Right ventricle myocardium superior (tissue), 1 donor: Measurements from ENCODE around the gene RBP3. TPM values are rescaled to one million over a fixed set of nuclear protein-coding genes. Genes with fewer than 3 reads are reported as not detected.
A peak's percentile ranks its signal among the peaks of the same experiment; 100 is the strongest.

Experiments
- ATAC-seq: fragments of 200-7000 bp; cut with Tn5 transposase; one replicate; pipeline ENCODE4 v1.9.1; 2020; ENCODE audit warnings: mild to moderate bottlenecking; ENCODE audit not compliant: poor library complexity
- DNase-seq: peaks from one replicate; pipeline ENCODE4 v3.0.0-alpha.2; 2020
- intact Hi-C: fragments of 100-400 bp; cut with DNase I; formaldehyde crosslinking; loops from one replicate; pipeline ENCODE4 v1.11.2; 2022
- total RNA-seq: library from RNA; stranded (reverse); fragmentation: NEBNext Ultra II Directional; extraction: Animal tissue kit (Norgen Biotek cat#: 25700); gene quantifications from one replicate; pipeline ENCODE4 v1.2.1, GENCODE V29; 2021
- donor health status: DM: no; HTN: yes; CAD: no; lungs with severe emphysema.

RBP3 gene
- total RNA-seq, 1 donor from 2014 or later: not detected

GRCh38 chr10:47315421-47315820, 32.7 kb upstream of the RBP3 start:
- ATAC-seq (no peak), DNase-seq (no peak)
- intact Hi-C loops: no loop called here

- ATAC-seq (no peak), DNase-seq (no peak)
- intact Hi-C loops: no loop called here
Observed at GRCh38 chr10:47316131-47316530, 32.0 kb upstream of the RBP3 start.

GRCh38 chr10:47317251-47317650, 30.9 kb upstream of the RBP3 start:
- DNase-seq (no peak), ATAC-seq (no peak)
- intact Hi-C loops: no loop called here

- no peak for ATAC-seq
- no peak for DNase-seq
- intact Hi-C loops: no loop called here
Observed at GRCh38 chr10:47318706-47319105, 29.5 kb upstream of the RBP3 start.

GRCh38 chr10:47319784-47320183, 28.4 kb upstream of the RBP3 start:
- no peak for DNase-seq
- no peak for ATAC-seq
- intact Hi-C loops: no loop called here

GRCh38 chr10:47320812-47321211, 27.4 kb upstream of the RBP3 start:
- ATAC-seq (no peak), DNase-seq (no peak)
- intact Hi-C loops: no loop called here

GRCh38 chr10:47321521-47322195, 26.5 kb upstream of the RBP3 start:
- DNase-seq (no peak), ATAC-seq (no peak)
- intact Hi-C loops: no loop called here

GRCh38 chr10:47322300-47323061, 25.7 kb upstream of the RBP3 start, which contains the start of gene GDF2:
TSS of gene GDF2 (plus strand) at chr10:47322454. CDS start at chr10:47322669, 215 bp downstream.
- intact Hi-C loops: no loop called here
- DNase-seq (no peak), ATAC-seq (no peak)

GRCh38 chr10:47323087-47323486, 25.1 kb upstream of the RBP3 start:
- intact Hi-C loops: no loop called here
- ATAC-seq (no peak), DNase-seq (no peak)

GRCh38 chr10:47323636-47324296, 24.4 kb upstream of the RBP3 start:
- intact Hi-C loops: no loop called here
- DNase-seq: no peak
- no peak for ATAC-seq

GRCh38 chr10:47325303-47326291, 22.6 kb upstream of the RBP3 start:
- no peak for DNase-seq
- intact Hi-C loops: no loop called here
- no peak for ATAC-seq

GRCh38 chr10:47326306-47326926, 21.7 kb upstream of the RBP3 start:
- intact Hi-C loops: no loop called here
- DNase-seq (no peak), ATAC-seq (peak; percentile 66)

- intact Hi-C loops: no loop called here
- ATAC-seq (peak; percentile 79), DNase-seq (no peak)
Observed at GRCh38 chr10:47326927-47327330, 21.2 kb upstream of the RBP3 start.

- ATAC-seq: no peak
- DNase-seq: no peak
- intact Hi-C loops: no loop called here
Observed at GRCh38 chr10:47329855-47330254, 18.3 kb upstream of the RBP3 start.

- intact Hi-C loops: no loop called here
- ATAC-seq (no peak), DNase-seq (no peak)
Observed at GRCh38 chr10:47330366-47330765, 17.8 kb upstream of the RBP3 start.

GRCh38 chr10:47330804-47331203, 17.4 kb upstream of the RBP3 start:
- ATAC-seq: peak; percentile 41
- intact Hi-C loops: no loop called here
- no peak for DNase-seq

GRCh38 chr10:47331491-47331890, 16.7 kb upstream of the RBP3 start:
- no peak for ATAC-seq
- DNase-seq: no peak
- intact Hi-C loops: no loop called here

- no peak for ATAC-seq
- no peak for DNase-seq
- intact Hi-C loops: no loop called here
Observed at GRCh38 chr10:47331954-47332353, 16.2 kb upstream of the RBP3 start.
